Stimulated activated CD4-positive, alpha-beta T cell treated with anti-CD3 and anti-CD28 coated beads, Interleukin-12 subunit alpha, Interleukin-12 subunit beta, amount 100 ng/mL, for 48 hours (primary cell): ENCODE data around the gene TMEM42.
"Not testable (repeated sequence)": the region's sequence is repeated elsewhere in the genome, so short reads cannot be mapped to it uniquely, and the experiment has no call there.

Experiments used
- DNase-seq, 3 donors: peaks; one replicate each; pipeline ENCODE4 v3.0.0-alpha.2; 2020; ENCODE audit warnings: low read depth in 2 of 3, low spot score in 1 of 3

TMEM42 gene

DNA sequence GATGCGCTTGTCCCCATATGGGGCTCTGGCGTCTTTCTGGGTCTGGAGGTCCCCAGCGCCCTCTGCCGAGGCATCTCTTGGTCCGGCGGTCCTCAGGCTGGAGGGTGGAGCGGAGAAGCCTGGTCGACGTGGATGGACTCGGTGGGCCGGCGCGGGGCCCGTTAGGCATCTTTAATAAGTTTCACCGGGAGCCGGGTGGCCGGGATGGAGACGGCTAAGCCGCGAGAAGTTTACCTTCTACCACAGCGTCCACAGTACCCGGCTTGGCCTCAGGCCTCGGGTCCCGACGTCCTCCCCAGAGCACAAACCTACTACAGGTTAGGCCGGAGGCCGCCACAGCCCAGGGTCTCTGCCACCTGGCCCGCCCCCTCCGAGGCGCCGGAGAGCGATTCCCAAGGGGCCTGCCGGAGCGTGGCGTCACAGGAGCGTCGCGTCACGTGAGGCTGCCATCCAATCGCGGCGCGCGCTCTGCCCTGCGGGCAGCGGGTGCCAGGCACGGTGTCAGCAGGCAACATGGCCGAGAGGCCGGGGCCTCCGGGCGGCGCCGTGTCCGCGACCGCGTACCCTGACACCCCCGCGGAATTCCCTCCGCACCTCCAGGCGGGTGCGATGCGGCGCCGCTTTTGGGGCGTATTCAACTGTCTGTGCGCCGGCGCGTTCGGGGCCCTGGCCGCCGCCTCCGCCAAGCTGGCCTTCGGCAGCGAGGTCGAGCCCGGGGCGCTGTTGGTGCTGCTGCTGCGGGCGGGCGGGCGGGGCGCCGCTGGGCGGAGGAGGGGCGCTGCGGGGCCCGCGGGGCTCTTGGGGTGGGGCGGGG lies at the start of gene TMEM42:
Gene TMEM42, plus strand, starts transcription at position 501 of the 814 bp plus-strand sequence. Its CDS starts 13 bp downstream, at position 514.
- peak; percentile 69 to 82 (median 75) for DNase-seq

DNA sequence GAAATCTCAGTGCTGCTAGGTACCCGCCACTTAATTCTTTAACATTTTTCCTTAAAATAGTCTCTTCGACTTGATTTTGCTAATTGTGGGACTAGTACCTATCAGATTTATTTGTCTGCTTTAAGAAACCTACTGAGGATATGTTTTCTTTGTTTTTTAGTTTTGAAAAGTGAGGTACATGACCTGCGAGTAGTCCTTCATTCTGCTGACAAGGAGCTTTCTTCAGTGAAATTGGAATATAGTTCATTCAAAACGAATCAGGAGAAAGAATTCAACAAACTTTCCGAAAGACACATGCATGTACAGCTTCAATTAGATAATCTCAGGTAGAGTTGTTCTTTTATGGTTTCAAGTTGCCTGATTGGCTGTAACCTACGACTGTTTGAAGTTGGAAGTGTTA lies 47.0 kb upstream of the TMEM42 start:
- no peak for DNase-seq

- DNase-seq, result not testable (repeated sequence)
Observed at GRCh38 chr3:44816334-44816733, 45.4 kb upstream of the TMEM42 start.

- DNase-seq, result not testable (repeated sequence)
Observed at GRCh38 chr3:44821206-44821605, 40.5 kb upstream of the TMEM42 start.

- no peak for DNase-seq
Observed at GRCh38 chr3:44825264-44825925, 36.3 kb upstream of the TMEM42 start.

DNA sequence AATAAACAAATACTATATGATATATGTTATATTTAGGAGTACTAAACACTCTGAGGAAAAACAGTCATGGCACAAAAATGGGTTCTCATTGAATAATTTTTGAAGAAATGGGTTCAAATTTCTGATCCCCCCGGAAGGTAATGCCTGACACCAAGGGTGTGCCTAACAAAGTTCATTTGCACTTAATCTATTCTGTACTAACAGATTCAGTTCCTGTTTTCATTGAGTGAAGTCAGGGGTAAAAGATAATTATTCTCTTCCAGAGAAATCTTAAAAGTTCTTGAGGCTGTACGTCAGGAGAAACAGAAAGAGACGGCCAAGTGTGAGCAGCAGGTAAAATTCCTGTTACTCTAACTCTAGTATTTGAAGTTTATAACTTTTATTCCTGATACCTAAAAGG lies 34.5 kb upstream of the TMEM42 start:
- DNase-seq, result no peak

DNA sequence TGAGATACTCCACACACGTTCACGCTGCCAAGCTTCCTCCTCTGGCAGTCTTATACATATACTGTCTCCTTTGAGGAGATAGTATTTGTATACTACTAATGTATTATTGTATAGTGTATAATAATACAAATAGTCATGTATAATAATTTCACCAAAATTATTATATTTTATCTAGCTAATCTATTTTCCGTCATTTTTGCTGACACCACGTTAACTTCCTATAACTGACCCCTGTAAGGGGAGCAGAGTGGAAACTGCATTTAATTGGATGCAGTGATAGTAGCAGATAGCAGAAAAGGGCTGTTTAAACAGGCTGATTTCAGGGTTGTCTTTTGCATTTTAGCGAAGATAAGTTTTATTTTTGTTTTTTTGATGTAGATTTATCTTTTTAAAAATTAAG lies 30.5 kb upstream of the TMEM42 start:
- DNase-seq, result no peak

DNA sequence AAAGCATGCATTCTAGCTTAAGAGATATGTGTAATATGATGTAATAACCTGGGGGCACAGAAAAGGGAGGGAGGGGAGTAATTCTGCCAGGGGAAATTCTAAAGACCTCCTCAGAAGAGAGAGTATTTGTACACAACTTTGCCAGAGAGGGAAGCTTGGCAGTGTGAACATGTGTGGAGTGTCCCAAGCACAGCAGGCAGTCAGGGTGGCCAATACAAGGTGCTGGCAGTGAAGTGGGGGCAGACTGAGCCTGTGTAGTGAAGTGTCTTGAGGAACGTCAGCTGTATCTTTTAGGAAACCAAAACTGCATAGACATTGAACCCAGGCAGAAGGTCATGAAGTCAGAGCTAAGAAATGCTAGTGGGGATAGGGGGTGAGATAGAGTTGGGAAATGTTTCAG lies 29.7 kb upstream of the TMEM42 start:
- DNase-seq, result no peak

DNA sequence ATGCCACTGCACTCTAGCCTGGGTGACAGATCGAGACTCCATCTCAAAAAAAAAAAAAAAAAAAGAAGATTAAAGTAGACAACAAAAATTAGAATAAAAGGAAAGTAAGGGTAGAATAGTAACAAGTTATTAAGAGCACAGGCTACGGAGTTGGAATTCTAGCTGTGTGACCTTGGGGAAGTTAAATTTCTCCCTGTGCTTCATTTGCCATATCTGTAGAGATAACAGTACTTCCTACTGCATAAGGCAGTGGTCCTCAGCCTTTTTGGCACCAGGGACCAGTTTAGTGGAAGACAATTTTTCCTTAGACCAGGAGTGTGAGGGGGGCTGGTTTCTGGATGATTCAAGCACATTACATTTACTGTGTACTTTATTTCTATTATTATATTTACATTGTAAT lies 28.7 kb upstream of the TMEM42 start:
- DNase-seq, result no peak

DNA sequence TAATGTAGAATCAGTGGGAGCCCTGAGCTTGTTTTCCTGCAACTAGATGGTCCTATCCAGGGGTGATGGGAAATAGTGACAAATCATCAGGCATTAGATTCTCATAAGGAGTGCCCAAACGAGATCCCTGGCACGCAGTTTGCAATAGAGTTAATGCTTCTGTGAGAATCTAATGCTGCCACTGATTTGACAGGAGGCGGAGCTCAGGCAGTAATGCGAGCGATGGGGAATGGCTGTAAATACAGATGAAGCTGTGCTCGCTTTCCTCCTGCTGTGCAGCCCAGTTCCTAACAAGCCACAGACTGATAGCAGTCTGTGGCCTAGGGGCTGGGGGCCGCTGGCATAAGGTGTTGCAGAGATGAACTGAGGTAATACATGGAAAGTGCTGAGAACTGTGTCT lies 28.3 kb upstream of the TMEM42 start:
- no peak for DNase-seq

GRCh38 chr3:44835684-44836083 lies 26.0 kb upstream of the TMEM42 start:
- no peak for DNase-seq

GRCh38 chr3:44842376-44842775 lies 19.3 kb upstream of the TMEM42 start:
- DNase-seq, result no peak

DNA sequence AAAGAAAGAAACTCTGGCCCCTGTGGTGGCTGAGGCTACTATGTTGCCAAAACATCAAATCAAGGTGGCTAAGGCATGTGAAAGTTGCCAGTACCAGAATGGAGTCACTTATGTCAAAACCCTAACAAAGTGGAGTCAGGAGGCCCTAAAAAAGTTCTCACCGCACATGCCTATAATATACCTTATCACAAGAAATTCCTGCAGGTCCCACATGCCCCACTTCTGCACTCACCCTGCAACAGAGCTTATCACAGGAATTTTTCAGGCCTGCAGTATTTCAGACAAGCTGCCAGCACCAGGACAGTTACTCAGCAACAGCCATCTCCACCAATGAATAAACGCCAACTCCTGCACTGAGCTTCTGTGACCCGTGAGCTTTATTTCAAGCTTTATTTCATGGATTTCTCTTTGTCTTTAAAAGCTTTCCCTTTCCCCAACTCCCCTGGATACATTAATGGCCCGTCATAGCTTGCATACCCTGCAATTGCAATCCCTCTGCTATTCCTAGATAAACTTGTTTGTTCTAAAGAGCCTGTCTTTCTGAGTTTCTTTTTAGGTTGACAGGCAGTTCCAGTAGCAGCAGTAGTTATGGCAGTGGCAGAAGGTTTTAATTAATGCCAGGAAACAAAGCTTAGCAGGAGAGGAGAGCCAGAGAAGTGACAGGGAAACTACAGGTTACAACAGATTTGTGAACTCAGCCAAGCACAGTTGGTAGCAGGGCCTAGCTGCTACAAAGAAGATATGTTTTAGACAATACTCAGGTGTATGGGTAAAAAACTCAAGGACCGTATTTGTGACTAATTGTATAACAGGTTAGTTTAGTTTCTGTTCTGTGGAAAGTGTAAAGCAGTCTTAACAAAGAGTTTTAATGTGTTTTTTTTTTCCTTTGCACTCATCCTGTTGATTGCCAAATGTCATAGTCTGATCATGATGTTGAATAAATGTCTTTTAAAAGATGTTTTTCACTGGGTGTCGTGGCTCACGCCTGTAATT lies 15.9 kb upstream of the TMEM42 start:
- no peak for DNase-seq

GRCh38 chr3:44848634-44849033 lies 13.1 kb upstream of the TMEM42 start:
- DNase-seq, result no peak

- not testable (repeated sequence) for DNase-seq
Observed at GRCh38 chr3:44856663-44857062, 5.0 kb upstream of the TMEM42 start.

DNA sequence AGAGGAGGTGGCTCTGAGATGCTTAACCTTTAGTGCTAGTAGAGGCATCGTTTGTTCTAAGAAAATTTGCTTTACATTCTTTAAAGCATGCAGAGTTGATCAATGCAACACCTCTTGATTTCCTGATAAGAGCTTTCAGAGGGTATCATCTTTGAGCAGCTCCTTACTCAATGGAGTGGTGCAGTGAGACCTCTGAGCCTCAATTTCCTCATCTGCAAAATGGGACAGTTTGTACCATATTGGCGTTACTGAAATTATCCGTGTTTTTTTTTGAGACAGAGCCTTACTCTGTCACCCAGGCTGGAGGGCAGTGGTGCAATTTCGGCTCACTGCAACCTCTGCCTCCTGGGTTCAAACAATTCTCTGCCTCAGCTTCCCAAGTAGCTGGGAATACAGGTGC lies 1.6 kb upstream of the TMEM42 start:
- DNase-seq, result no peak

- DNase-seq, result peak in 1 of 3 donors; percentile 20
Observed at GRCh38 chr3:44862226-44862637, 520 bp downstream of the TMEM42 start.

DNA sequence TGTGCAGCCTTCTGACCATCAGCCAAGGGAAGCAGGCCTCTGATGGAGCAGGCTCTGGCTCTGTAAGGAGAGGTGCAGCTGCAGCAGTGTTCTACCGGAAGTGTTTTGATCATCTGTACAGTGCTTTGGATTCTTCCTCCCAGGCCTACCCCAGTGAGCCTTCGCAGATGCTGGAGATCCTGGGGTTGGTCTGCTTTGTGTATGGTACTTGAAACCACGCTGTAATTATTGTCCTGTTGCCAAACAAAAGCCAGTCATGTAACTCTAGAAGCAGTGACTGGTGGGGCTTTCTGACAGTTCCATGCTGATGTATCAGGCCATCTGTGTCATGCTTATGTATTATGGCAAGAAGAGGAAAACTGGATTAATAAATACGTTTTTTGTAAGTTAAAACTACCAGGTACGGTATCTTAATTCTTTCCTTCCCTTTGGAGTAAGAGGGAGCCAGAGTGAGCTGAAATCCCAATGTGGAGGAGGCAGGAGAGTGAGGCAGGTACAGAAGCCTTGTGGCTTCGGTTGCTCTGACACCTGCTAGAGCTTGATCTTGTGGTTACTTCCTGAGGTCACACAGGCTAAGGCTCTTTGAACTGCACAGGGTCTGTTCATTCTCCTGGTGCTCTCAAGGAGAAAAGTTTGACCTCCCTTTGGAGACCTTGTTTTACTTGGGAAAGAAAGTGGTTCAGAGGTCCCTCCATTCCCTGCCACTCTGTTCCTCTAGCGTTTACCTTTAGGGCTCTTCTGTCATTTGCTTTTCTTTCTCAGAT lies 3.7 kb downstream of the TMEM42 start:
- DNase-seq, result no peak

GRCh38 chr3:44867421-44868111 lies 5.9 kb downstream of the TMEM42 start:
- no peak for DNase-seq
